Body of pancreas (tissue), 4 donors: ENCODE results near the gene KRT222.

ENCODE experiments used
- POLR2A ChIP-seq, 3 donors: fragments of 450-650 bp; IDR thresholded peaks; one replicate each; pipeline ENCODE4 v1.6.1; 2016; ENCODE audit warnings: antibody characterized with exemption in 3 of 3, mild to moderate bottlenecking in 2 of 3
- TF ChIP-seq, protein P1 (sequence below), 7 experiments: fragments of 450-650 bp in 4 of 7; fragments of 200-600 bp in 3 of 7; sonication (generic) in 3 of 7; IDR thresholded peaks; one replicate each; pipeline ENCODE4 v1.5.1; 2016 to 2019; ENCODE audit warnings: antibody characterized with exemption in 7 of 7

DNA sequence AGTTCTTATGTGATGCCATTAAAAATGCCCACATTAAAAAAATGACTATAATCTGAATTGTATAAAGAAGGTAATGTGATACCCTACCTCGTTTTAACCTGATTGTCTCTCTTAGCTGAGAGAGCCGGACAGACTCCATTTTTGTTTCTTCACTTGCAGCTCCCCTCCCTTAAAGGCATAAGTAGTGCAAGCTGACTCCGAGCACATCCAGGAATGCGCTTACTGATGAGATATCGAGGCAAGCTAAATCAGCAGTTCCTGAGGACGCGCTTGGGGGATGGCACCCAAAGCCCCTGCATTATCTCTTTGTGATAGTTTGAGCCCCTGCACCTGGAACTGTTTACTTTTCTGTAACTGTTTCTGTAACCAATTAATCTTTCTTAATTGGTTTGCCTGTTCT is 32.3 kb upstream of the KRT222 start:
- TF ChIP-seq, protein P1, sequence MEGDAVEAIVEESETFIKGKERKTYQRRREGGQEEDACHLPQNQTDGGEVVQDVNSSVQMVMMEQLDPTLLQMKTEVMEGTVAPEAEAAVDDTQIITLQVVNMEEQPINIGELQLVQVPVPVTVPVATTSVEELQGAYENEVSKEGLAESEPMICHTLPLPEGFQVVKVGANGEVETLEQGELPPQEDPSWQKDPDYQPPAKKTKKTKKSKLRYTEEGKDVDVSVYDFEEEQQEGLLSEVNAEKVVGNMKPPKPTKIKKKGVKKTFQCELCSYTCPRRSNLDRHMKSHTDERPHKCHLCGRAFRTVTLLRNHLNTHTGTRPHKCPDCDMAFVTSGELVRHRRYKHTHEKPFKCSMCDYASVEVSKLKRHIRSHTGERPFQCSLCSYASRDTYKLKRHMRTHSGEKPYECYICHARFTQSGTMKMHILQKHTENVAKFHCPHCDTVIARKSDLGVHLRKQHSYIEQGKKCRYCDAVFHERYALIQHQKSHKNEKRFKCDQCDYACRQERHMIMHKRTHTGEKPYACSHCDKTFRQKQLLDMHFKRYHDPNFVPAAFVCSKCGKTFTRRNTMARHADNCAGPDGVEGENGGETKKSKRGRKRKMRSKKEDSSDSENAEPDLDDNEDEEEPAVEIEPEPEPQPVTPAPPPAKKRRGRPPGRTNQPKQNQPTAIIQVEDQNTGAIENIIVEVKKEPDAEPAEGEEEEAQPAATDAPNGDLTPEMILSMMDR (IDR thresholded peaks at IDR 0.05) = no peak
- no peak for TF ChIP-seq POLR2A (IDR thresholded peaks at IDR 0.05)
